ENCODE data around the gene BMI1.

DNA sequence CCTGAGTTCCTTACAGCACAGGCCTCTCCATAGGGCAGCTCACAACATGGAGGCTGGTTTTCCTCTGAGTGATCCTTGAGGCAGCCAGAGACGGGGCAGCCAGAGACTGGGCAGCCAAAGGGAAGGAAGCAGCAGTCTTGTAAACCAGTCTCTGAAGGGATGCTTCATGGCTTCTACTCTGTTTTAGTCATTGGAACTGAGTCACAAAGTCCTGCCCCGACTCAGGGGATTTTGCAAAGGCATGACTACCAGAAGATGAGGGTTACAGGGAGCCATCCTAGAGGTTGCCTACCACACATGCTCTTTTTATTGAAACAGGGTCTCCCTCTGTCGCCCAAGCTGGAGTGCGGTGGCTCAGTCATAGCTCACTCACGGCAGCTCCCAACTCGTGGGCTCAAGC lies 49.1 kb upstream of the BMI1 start:
- no peak for TF ChIP-seq CTCF (IDR thresholded peaks at IDR 0.05; ENCODE audit: extremely low read depth in 1 of 2, insufficient read depth in 1 of 2, low read depth in 1 of 2, low read length in 2 of 2)
- no peak for TF ChIP-seq POLR2A (IDR thresholded peaks at IDR 0.05; ENCODE audit: low read depth, low read length)
- no peak for TF ChIP-seq EZH2 (IDR thresholded peaks at IDR 0.05; ENCODE audit: borderline replicate concordance, low read depth, low read length, severe bottlenecking)
- TF ChIP-seq JUN (IDR thresholded peaks at IDR 0.05; ENCODE audit: borderline replicate concordance, insufficient read depth, insufficient read length, low read depth) = no peak
- TF ChIP-seq, protein P1, sequence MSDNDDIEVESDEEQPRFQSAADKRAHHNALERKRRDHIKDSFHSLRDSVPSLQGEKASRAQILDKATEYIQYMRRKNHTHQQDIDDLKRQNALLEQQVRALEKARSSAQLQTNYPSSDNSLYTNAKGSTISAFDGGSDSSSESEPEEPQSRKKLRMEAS (IDR thresholded peaks at IDR 0.05; ENCODE audit: insufficient read depth, insufficient read length) = no peak
- no peak for TF ChIP-seq POLR2AphosphoS5 (IDR thresholded peaks at IDR 0.05; ENCODE audit: insufficient read depth, low read depth, low read length)
- TF ChIP-seq MYC (IDR thresholded peaks at IDR 0.05; ENCODE audit: low read depth, low read length) = no peak
- no peak for TF ChIP-seq GATA2 (IDR thresholded peaks at IDR 0.05; ENCODE audit: insufficient read depth, insufficient read length, low read depth, low read length)
- no peak for TF ChIP-seq FOS (IDR thresholded peaks at IDR 0.05; ENCODE audit: borderline replicate concordance, insufficient read depth, low read length)

All from endothelial cell of umbilical vein (primary cell).